Caco-2 (cell line): ENCODE data around the gene ASGR2. TPM values are rescaled to one million over a fixed set of nuclear protein-coding genes. Genes with fewer than 3 reads are reported as not detected.

Experiments
- BruUV-seq: library from RNA; stranded (reverse); fragments of 400-500 nt; replicated peaks from 2 replicates; lab custom pipeline; 2021; lab: Mats Ljungman, UMichigan
- CTCF ChIA-PET: fragments of 300-600 bp; sonication (Branson Sonifier 250); formaldehyde crosslinking; loops from one replicate; lab custom pipeline; 2022; ENCODE audit warnings: antibody characterized with exemption; lab: Charles Lee
- POLR2A ChIA-PET: fragments of 300-600 bp; sonication (Branson Sonifier 250); formaldehyde crosslinking; loops from one replicate; lab custom pipeline; 2022; ENCODE audit warnings: antibody characterized with exemption; lab: Charles Lee
- DNase-seq, 2 experiments: peaks; one replicate each; pipeline versions ENCODE4 v3.0.0 to v3.0.0-alpha.2; 2020 to 2022
- H3K27me3 ChIP-seq: replicated peaks from 2 replicates; pipeline ENCODE4 v1.6.0; 2011; ENCODE audit warnings: low read length; ENCODE audit not compliant: control insufficient read depth, insufficient read depth
- H3K36me3 ChIP-seq: 2 replicates; pipeline ENCODE4 v1.5.1; 2011; ENCODE audit warnings: low read length; ENCODE audit not compliant: control insufficient read depth, insufficient read depth
- H3K4me1 ChIP-seq: fragments of 250-450 bp; sonication (Bioruptor Pico); 2 replicates; pipeline ENCODE4 v1.5.1; 2020; ENCODE audit warnings: mild to moderate bottlenecking
- H3K4me3 ChIP-seq: 2 replicates; pipeline ENCODE4 v1.5.1; 2011; ENCODE audit warnings: low read depth, mild to moderate bottlenecking, control low read depth, low read length
- H3K9me3 ChIP-seq: fragments of 250-450 bp; sonication (Bioruptor Pico); 2 replicates; pipeline ENCODE4 v1.5.1; 2020; ENCODE audit warnings: mild to moderate bottlenecking, moderate library complexity
- H3K27ac Mint-ChIP-seq: one replicate; pipeline ENCODE4 v1.8.0; 2022; ENCODE audit warnings: mixed read lengths; ENCODE audit not compliant: unreplicated experiment
- H3K27me3 Mint-ChIP-seq: one replicate; pipeline ENCODE4 v1.8.0; 2022; ENCODE audit warnings: mixed read lengths; ENCODE audit not compliant: insufficient read depth, unreplicated experiment
- H3K36me3 Mint-ChIP-seq: one replicate; pipeline ENCODE4 v1.8.0; 2022; ENCODE audit warnings: mild to moderate bottlenecking, mixed read lengths; ENCODE audit not compliant: insufficient read depth, unreplicated experiment
- H3K4me1 Mint-ChIP-seq: one replicate; pipeline ENCODE4 v1.8.0; 2022; ENCODE audit warnings: low read depth, mixed read lengths; ENCODE audit not compliant: unreplicated experiment
- H3K4me3 Mint-ChIP-seq: one replicate; pipeline ENCODE4 v1.8.0; 2022; ENCODE audit warnings: mild to moderate bottlenecking, moderate library complexity, mixed read lengths; ENCODE audit not compliant: unreplicated experiment
- H3K9me3 Mint-ChIP-seq: one replicate; pipeline ENCODE4 v1.8.0; 2022; ENCODE audit warnings: mixed read lengths; ENCODE audit not compliant: unreplicated experiment
- CTCF ChIP-seq, 2 experiments: fragments of 200-600 bp in 1 of 2; IDR thresholded peaks; 1 replicate in 1 of 2; 2 replicates in 1 of 2; pipeline versions ENCODE4 v1.5.1 to v1.8.0; 2011 to 2022; ENCODE audit warnings: antibody characterized with exemption in 1 of 2, control low read depth in 1 of 2, inconsistent platforms in 1 of 2, low read depth in 1 of 2, low read length in 1 of 2, mild to moderate bottlenecking in 1 of 2, moderate library complexity in 1 of 2; ENCODE audit not compliant: insufficient read depth in 1 of 2, severe bottlenecking in 1 of 2, unreplicated experiment in 1 of 2
- intact Hi-C: fragments of 100-400 bp; cut with micrococcal nuclease; formaldehyde crosslinking; loops from one replicate; pipeline ENCODE4 v1.10.0; 2022; ENCODE audit not compliant: unreplicated experiment
- total RNA-seq: library from RNA; stranded (reverse); gene quantifications from 2 replicates; pipeline ENCODE4 v1.2.3, GENCODE V29; 2022

Gene ASGR2
- total RNA-seq, 1 experiment from 2014 or later = 12.8 TPM

- ChIA-PET POLR2A (no interaction called here), CTCF (no interaction called here)
- no peak overlapping the region for H3K4me3 Mint-ChIP-seq
- H3K27me3 Mint-ChIP-seq = no peaks in the 10 kb centered on the region
- no TSS peak for BruUV-seq
- H3K4me1 Mint-ChIP-seq = peaks cover 17% of the 10 kb centered on the region
- no peaks in the 10 kb centered on the region; the same call in 1 of the 2 replicates for H3K36me3 ChIP-seq
- H3K27me3 ChIP-seq = no peaks in the 10 kb centered on the region
- no peaks in the 10 kb centered on the region for H3K9me3 ChIP-seq
- DNase-seq = no peak
- no peaks in the 10 kb centered on the region for H3K9me3 Mint-ChIP-seq
- no peak overlapping the region for H3K4me3 ChIP-seq
- H3K27ac Mint-ChIP-seq = no peak overlapping the region
- no peaks in the 10 kb centered on the region for H3K36me3 Mint-ChIP-seq
- no peak for TF ChIP-seq CTCF (IDR thresholded peaks at IDR 0.05; ENCODE audit: insufficient read depth in 1 of 2, low read depth in 1 of 2, low read length in 1 of 2, severe bottlenecking in 1 of 2, unreplicated experiment in 1 of 2)
- intact Hi-C loops = no loop called here
- H3K4me1 ChIP-seq = peaks cover 21% of the 10 kb centered on the region
Observed at GRCh38 chr17:7110617-7111306, 3.9 kb downstream of the ASGR2 start.

- Mint-ChIP-seq H3K36me3 (no peaks in the 10 kb centered on the region), H3K4me1 (peaks cover 17% of the 10 kb centered on the region), H3K27me3 (no peaks in the 10 kb centered on the region), H3K4me3 (no peak overlapping the region), H3K9me3 (no peaks in the 10 kb centered on the region), H3K27ac (no peak overlapping the region)
- BruUV-seq = no TSS peak
- intact Hi-C loops = no loop called here
- H3K27me3 ChIP-seq = no peaks in the 10 kb centered on the region
- no peaks in the 10 kb centered on the region; the same call in 1 of the 2 replicates for H3K36me3 ChIP-seq
- ChIA-PET CTCF (no interaction called here), POLR2A (no interaction called here)
- DNase-seq = no peak
- no peaks in the 10 kb centered on the region for H3K9me3 ChIP-seq
- H3K4me3 ChIP-seq = no peak overlapping the region
- peaks cover 13% of the 10 kb centered on the region for H3K4me1 ChIP-seq
- no peak for TF ChIP-seq CTCF (IDR thresholded peaks at IDR 0.05; ENCODE audit: insufficient read depth in 1 of 2, low read depth in 1 of 2, low read length in 1 of 2, severe bottlenecking in 1 of 2, unreplicated experiment in 1 of 2)
Observed at GRCh38 chr17:7109461-7110322, 4.9 kb downstream of the ASGR2 start.

- no peak for TF ChIP-seq CTCF (IDR thresholded peaks at IDR 0.05; ENCODE audit: insufficient read depth in 1 of 2, low read depth in 1 of 2, low read length in 1 of 2, severe bottlenecking in 1 of 2, unreplicated experiment in 1 of 2)
- Mint-ChIP-seq H3K4me1 (peaks cover 17% of the 10 kb centered on the region), H3K27ac (no peak overlapping the region), H3K27me3 (no peaks in the 10 kb centered on the region), H3K4me3 (no peak overlapping the region), H3K36me3 (no peaks in the 10 kb centered on the region), H3K9me3 (no peaks in the 10 kb centered on the region)
- Histone ChIP-seq H3K36me3 (no peaks in the 10 kb centered on the region; the same call in 1 of the 2 replicates), H3K4me3 (no peak overlapping the region), H3K27me3 (no peaks in the 10 kb centered on the region), H3K9me3 (no peaks in the 10 kb centered on the region), H3K4me1 (peaks cover 8% of the 10 kb centered on the region)
- ChIA-PET CTCF (no interaction called here), POLR2A (no interaction called here)
- no peak for DNase-seq
- intact Hi-C loops = no loop called here
- no TSS peak for BruUV-seq
Observed at GRCh38 chr17:7108981-7109380, 5.6 kb downstream of the ASGR2 start.
